Subcutaneous adipose tissue (tissue), 4 donors: ENCODE data around the gene HOXC6. TPM values are rescaled to one million over a fixed set of nuclear protein-coding genes. Genes with fewer than 3 reads are reported as not detected.

Experiments
- CTCF ChIP-seq: fragments of 450-650 bp; IDR thresholded peaks from one replicate; pipeline ENCODE4 v1.5.1; 2016; ENCODE audit warnings: low read depth, mild to moderate bottlenecking, control low read depth, antibody characterized with exemption, moderate library complexity
- total RNA-seq, 4 donors: library from RNA; depleted of rRNA; stranded (reverse); fragments of >200 nt; gene quantifications; one replicate each; pipeline ENCODE4 v1.1.0, GENCODE V29; 2016

Gene HOXC6
- total RNA-seq, 4 donors from 2014 or later, result 2.5 to 5.5 (median 5.2) TPM

- TF ChIP-seq CTCF, result no peak
Observed at GRCh38 chr12:54001283-54002187, 26.7 kb upstream of the HOXC6 start.

- TF ChIP-seq CTCF, result no peak
Observed at GRCh38 chr12:54002278-54002914, 25.8 kb upstream of the HOXC6 start.

- no peak for TF ChIP-seq CTCF
Observed at GRCh38 chr12:54002915-54003389, 25.3 kb upstream of the HOXC6 start.

GRCh38 chr12:54003625-54004024, 24.6 kb upstream of the HOXC6 start:
- TF ChIP-seq CTCF, result no peak

- TF ChIP-seq CTCF, result no peak
Observed at GRCh38 chr12:54004063-54004840, 24.0 kb upstream of the HOXC6 start.

- no peak for TF ChIP-seq CTCF
Observed at GRCh38 chr12:54004841-54005530, 23.3 kb upstream of the HOXC6 start.
